Measurements from ENCODE around the gene GCNT1. TPM values are rescaled to one million over a fixed set of nuclear protein-coding genes. Genes with fewer than 3 reads are reported as not detected.

The GCNT1 gene
- 7.0 and 9.8 TPM in 2 replicates for total RNA-seq

GRCh38 chr9:76458903-76459693, at the start of gene GCNT1:
Gene GCNT1 (plus strand): TSS chr9:76459182. CDS start chr9:76502382, 43,200 bp downstream.
- H3K36me3 Mint-ChIP-seq (ENCODE audit: low read depth) = peaks cover 10% of the 10 kb centered on the region
- H3K4me1 Mint-ChIP-seq = peaks cover 28% of the 10 kb centered on the region
- H3K4me3 Mint-ChIP-seq = peak within 1 kb of the TSS; percentile 92
- peak within 1 kb of the TSS; percentile 88 for H3K27ac Mint-ChIP-seq
- no peaks in the 10 kb centered on the region for H3K27me3 Mint-ChIP-seq
- intact Hi-C loops (cut with micrococcal nuclease) = loop anchor here (1.0 to 5.0 kb wide), 4 partner anchors 18 to 192 kb away; partner anchors contain the start of gene RFK
- H3K9me3 Mint-ChIP-seq = no peaks in the 10 kb centered on the region
- peak; percentile 99 for DNase-seq

DNA sequence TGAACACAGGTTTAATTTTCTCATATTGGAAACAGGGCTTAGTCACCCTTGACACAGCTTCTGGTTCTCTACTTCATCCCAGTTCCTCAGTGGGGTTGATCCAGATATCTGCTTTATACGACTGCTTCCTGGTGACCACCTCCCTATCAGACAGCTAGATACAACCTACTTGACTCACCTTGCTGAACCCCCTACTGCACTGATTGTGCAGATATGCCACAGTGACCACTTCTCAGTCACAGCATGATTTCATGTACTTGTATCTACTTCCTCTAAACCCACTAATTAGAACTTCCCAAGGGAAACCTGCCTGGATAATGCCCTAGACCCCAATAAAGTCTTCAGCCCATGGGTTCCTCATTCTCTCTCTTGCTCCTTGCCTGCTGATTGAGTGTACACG, 46.3 kb upstream of the GCNT1 start:
- Mint-ChIP-seq H3K36me3 (ENCODE audit: low read depth) (peaks cover 1% of the 10 kb centered on the region), H3K4me1 (peaks cover 29% of the 10 kb centered on the region), H3K27me3 (peaks cover 2% of the 10 kb centered on the region), H3K9me3 (peaks cover 16% of the 10 kb centered on the region), H3K4me3 (no peak overlapping the region), H3K27ac (no peak overlapping the region)
- intact Hi-C loops (cut with micrococcal nuclease) = no loop called here
- no peak for DNase-seq

GRCh38 chr9:76413658-76414057, 45.3 kb upstream of the GCNT1 start:
- H3K27ac Mint-ChIP-seq = no peak overlapping the region
- no peaks in the 10 kb centered on the region for H3K27me3 Mint-ChIP-seq
- H3K9me3 Mint-ChIP-seq = peaks cover 16% of the 10 kb centered on the region
- H3K4me3 Mint-ChIP-seq = no peak overlapping the region
- peaks cover 28% of the 10 kb centered on the region for H3K4me1 Mint-ChIP-seq
- peaks cover 1% of the 10 kb centered on the region for H3K36me3 Mint-ChIP-seq (ENCODE audit: low read depth)
- no peak for DNase-seq
- intact Hi-C loops (cut with micrococcal nuclease) = no loop called here

- Mint-ChIP-seq H3K9me3 (peaks cover 16% of the 10 kb centered on the region), H3K27me3 (no peaks in the 10 kb centered on the region), H3K27ac (no peak overlapping the region), H3K4me3 (no peak overlapping the region), H3K36me3 (ENCODE audit: low read depth) (peaks cover 1% of the 10 kb centered on the region), H3K4me1 (peaks cover 27% of the 10 kb centered on the region)
- DNase-seq = no peak
- intact Hi-C loops (cut with micrococcal nuclease) = no loop called here
Measured at GRCh38 chr9:76414661-76415060, 44.3 kb upstream of the GCNT1 start.

GRCh38 chr9:76415154-76415553, 43.8 kb upstream of the GCNT1 start:
- Mint-ChIP-seq H3K4me3 (no peak overlapping the region), H3K36me3 (ENCODE audit: low read depth) (peaks cover 1% of the 10 kb centered on the region), H3K27me3 (no peaks in the 10 kb centered on the region), H3K4me1 (peaks cover 27% of the 10 kb centered on the region), H3K27ac (no peak overlapping the region), H3K9me3 (peaks cover 16% of the 10 kb centered on the region)
- no peak for DNase-seq
- intact Hi-C loops (cut with micrococcal nuclease) = no loop called here

DNA sequence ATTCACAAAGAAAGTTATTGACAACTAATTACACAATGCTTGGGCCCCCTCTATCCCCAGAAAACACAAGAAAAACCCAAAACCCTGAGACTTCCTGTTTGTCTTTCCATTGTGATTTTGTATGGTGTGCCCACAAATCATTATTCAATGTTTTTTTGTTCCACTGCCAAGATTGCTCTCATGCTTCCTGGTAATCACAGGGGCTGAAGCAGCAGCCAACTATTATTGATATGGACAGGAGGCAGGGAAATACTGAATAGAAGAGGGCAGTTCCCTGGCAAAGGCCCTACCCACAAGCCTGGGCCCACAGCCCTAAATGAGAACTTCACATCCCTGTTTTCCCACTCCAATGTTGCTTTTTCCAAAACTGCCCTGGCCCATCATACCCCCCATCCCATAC, 43.3 kb upstream of the GCNT1 start:
- peaks cover 1% of the 10 kb centered on the region for H3K36me3 Mint-ChIP-seq (ENCODE audit: low read depth)
- H3K27ac Mint-ChIP-seq = peak overlapping the region; percentile 61
- peaks cover 16% of the 10 kb centered on the region for H3K9me3 Mint-ChIP-seq
- no peak overlapping the region for H3K4me3 Mint-ChIP-seq
- no peaks in the 10 kb centered on the region for H3K27me3 Mint-ChIP-seq
- H3K4me1 Mint-ChIP-seq = peaks cover 27% of the 10 kb centered on the region
- no peak for DNase-seq
- intact Hi-C loops (cut with micrococcal nuclease) = no loop called here

DNA sequence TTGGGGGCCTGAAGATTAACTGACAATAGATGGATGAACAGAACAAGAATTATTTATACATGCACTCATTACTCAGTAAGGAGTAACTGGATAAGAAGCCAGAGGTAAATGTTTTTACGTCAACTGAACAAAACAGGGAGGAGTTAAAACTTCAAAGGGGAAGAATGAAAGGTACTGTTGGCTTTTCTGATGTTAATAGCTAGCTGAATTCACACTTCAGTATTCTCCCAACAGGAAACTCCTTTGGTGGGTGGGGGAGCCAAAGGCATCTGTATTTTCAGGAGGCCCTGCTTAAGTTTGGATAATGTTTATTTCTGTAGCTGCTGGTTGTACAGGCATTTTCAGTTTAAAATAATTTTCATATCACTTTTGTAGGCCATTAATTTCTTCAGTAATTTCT, 41.6 kb upstream of the GCNT1 start:
- H3K9me3 Mint-ChIP-seq = peaks cover 16% of the 10 kb centered on the region
- DNase-seq = no peak

GRCh38 chr9:76419782-76420380, 39.1 kb upstream of the GCNT1 start:
- DNase-seq = no peak
- H3K9me3 Mint-ChIP-seq = peaks cover 4% of the 10 kb centered on the region
- no peaks in the 10 kb centered on the region for H3K27me3 Mint-ChIP-seq
- H3K27ac Mint-ChIP-seq = no peak overlapping the region
- H3K4me3 Mint-ChIP-seq = no peak overlapping the region
- peaks cover 1% of the 10 kb centered on the region for H3K36me3 Mint-ChIP-seq (ENCODE audit: low read depth)
- intact Hi-C loops (cut with micrococcal nuclease) = no loop called here
- peaks cover 34% of the 10 kb centered on the region for H3K4me1 Mint-ChIP-seq

More for the DNA sequence above, 41.6 kb upstream of the GCNT1 start:
- intact Hi-C loops (cut with micrococcal nuclease) = no loop called here
- Mint-ChIP-seq H3K27me3 (no peaks in the 10 kb centered on the region), H3K4me3 (no peak overlapping the region), H3K4me1 (peaks cover 27% of the 10 kb centered on the region), H3K27ac (no peak overlapping the region), H3K36me3 (ENCODE audit: low read depth) (peaks cover 3% of the 10 kb centered on the region)

- H3K36me3 Mint-ChIP-seq (ENCODE audit: low read depth) = peaks cover 1% of the 10 kb centered on the region
- no peaks in the 10 kb centered on the region for H3K27me3 Mint-ChIP-seq
- H3K27ac Mint-ChIP-seq = peak overlapping the region; percentile 72
- intact Hi-C loops (cut with micrococcal nuclease) = loop anchor here (1.0 kb wide), 2 partner anchors 18 to 20 kb away; no protein-coding TSS in a partner anchor
- peak; percentile 64 for DNase-seq
- peaks cover 17% of the 10 kb centered on the region for H3K4me1 Mint-ChIP-seq
- H3K4me3 Mint-ChIP-seq = peak overlapping the region; percentile 59
- no peaks in the 10 kb centered on the region for H3K9me3 Mint-ChIP-seq
Measured at GRCh38 chr9:76423216-76424177, 35.5 kb upstream of the GCNT1 start.

GRCh38 chr9:76424491-76424890, 34.5 kb upstream of the GCNT1 start:
- Mint-ChIP-seq H3K9me3 (no peaks in the 10 kb centered on the region), H3K27ac (peak overlapping the region; percentile 72), H3K36me3 (ENCODE audit: low read depth) (peaks cover 1% of the 10 kb centered on the region), H3K4me3 (peak overlapping the region; percentile 21), H3K4me1 (peaks cover 17% of the 10 kb centered on the region), H3K27me3 (no peaks in the 10 kb centered on the region)
- intact Hi-C loops (cut with micrococcal nuclease) = loop anchor here (1.0 kb wide), 2 partner anchors 17 to 21 kb away; no protein-coding TSS in a partner anchor
- no peak for DNase-seq

- H3K36me3 Mint-ChIP-seq (ENCODE audit: low read depth) = peaks cover 1% of the 10 kb centered on the region
- no peaks in the 10 kb centered on the region for H3K27me3 Mint-ChIP-seq
- H3K9me3 Mint-ChIP-seq = no peaks in the 10 kb centered on the region
- peak overlapping the region; percentile 20 for H3K27ac Mint-ChIP-seq
- intact Hi-C loops (cut with micrococcal nuclease) = no loop called here
- H3K4me3 Mint-ChIP-seq = no peak overlapping the region
- peaks cover 17% of the 10 kb centered on the region for H3K4me1 Mint-ChIP-seq
- DNase-seq = no peak
Measured at GRCh38 chr9:76425677-76426453, 33.1 kb upstream of the GCNT1 start.

- Mint-ChIP-seq H3K4me1 (peaks cover 17% of the 10 kb centered on the region), H3K36me3 (ENCODE audit: low read depth) (peaks cover 1% of the 10 kb centered on the region), H3K9me3 (no peaks in the 10 kb centered on the region), H3K4me3 (no peak overlapping the region), H3K27me3 (no peaks in the 10 kb centered on the region), H3K27ac (no peak overlapping the region)
- intact Hi-C loops (cut with micrococcal nuclease) = no loop called here
- DNase-seq = no peak
Measured at GRCh38 chr9:76426807-76427419, 32.1 kb upstream of the GCNT1 start.

GRCh38 chr9:76431601-76432000, 27.4 kb upstream of the GCNT1 start:
- intact Hi-C loops (cut with micrococcal nuclease) = no loop called here
- no peaks in the 10 kb centered on the region for H3K9me3 Mint-ChIP-seq
- H3K4me1 Mint-ChIP-seq = peaks cover 9% of the 10 kb centered on the region
- no peak overlapping the region for H3K4me3 Mint-ChIP-seq
- no peak overlapping the region for H3K27ac Mint-ChIP-seq
- no peaks in the 10 kb centered on the region for H3K36me3 Mint-ChIP-seq (ENCODE audit: low read depth)
- no peak for DNase-seq
- no peaks in the 10 kb centered on the region for H3K27me3 Mint-ChIP-seq
